Smooth muscle cell of the brain vasculature (primary cell): ENCODE results near the gene VIT.

Source experiments
- DNase-seq: peaks from one replicate; pipeline ENCODE4 v3.0.0-alpha.2; 2012; ENCODE audit warnings: low read depth, low spot score

VIT gene

GRCh38 chr2:36857713-36858112 is 161.2 kb downstream of the VIT start:
- no peak for DNase-seq

- DNase-seq, result no peak
These were observed 162.3 kb downstream of the VIT start for GRCh38 chr2:36858551-36859365.

- DNase-seq, result no peak
These were observed 162.9 kb downstream of the VIT start for GRCh38 chr2:36859366-36859792.

- no peak for DNase-seq
These were observed 165.4 kb downstream of the VIT start for GRCh38 chr2:36861896-36862295.
